ENCODE results near the gene URB2. TPM values are rescaled to one million over a fixed set of nuclear protein-coding genes. Genes with fewer than 3 reads are reported as not detected.

The URB2 gene
- total and polyA plus RNA-seq, 2 experiments from 2014 or later, result 7.6 to 44.3 TPM

DNA sequence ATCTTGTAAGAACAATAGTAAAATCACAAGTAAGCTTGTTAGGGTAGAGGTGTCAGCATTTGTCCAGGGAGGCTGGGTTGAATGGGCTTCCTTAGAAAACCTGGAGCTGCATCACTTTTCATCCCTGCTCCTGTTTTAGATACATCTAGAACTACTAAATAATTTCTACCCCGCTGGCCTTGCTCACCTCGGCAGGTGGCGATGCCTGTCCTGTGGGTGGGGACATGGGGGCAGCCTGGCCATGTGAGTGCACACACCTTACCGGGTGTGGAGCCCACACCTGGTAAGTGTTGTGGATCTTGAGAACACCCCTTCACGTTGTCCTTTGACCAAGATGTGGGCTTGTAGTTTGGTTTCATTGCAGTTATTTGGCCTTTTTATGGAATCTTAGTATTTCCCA lies 29.7 kb downstream of the URB2 start:
- no peaks in the 10 kb centered on the region for H3K9me3 Mint-ChIP-seq
- Histone ChIP-seq H3K27ac (ENCODE audit: low read depth) (no peak overlapping the region), H3F3A (replicated peaks; ENCODE audit: low read depth) (no peaks in the 10 kb centered on the region; the same call in 1 of the 2 replicates), H3K27me3 (ENCODE audit: insufficient read depth) (no peaks in the 10 kb centered on the region), H3K4me1 (ENCODE audit: insufficient read depth) (no peaks in the 10 kb centered on the region), H3K36me3 (ENCODE audit: insufficient read depth) (peaks cover 57% of the 10 kb centered on the region), H3K4me2 (no peak overlapping the region), H4K20me1 (replicated peaks; ENCODE audit: insufficient read depth) (peaks cover 24% of the 10 kb centered on the region; the same call in 1 of the 2 replicates), H3K4me3 (no peak overlapping the region), H3K9me2 (ENCODE audit: insufficient read depth) (no peaks in the 10 kb centered on the region), H3K79me2 (replicated peaks; ENCODE audit: insufficient read depth) (no peaks in the 10 kb centered on the region; the same call in 1 of the 2 replicates), H2AFZ (no peak overlapping the region)
- H3K36me3 Mint-ChIP-seq (ENCODE audit: low read depth), result peaks cover 73% of the 10 kb centered on the region
- no peak overlapping the region for H3K27ac Mint-ChIP-seq
- no peak overlapping the region for H3K4me3 Mint-ChIP-seq
- TF ChIP-seq CREB1 (CRISPR knock-in tag; IDR thresholded peaks at IDR 0.05; ENCODE audit: low read depth) (no peak), EZH2 (IDR thresholded peaks at IDR 0.05; ENCODE audit: low read depth, unreplicated experiment) (no peak), CTCF (conservative IDR thresholded peaks at IDR 0.05; ENCODE audit: low read depth in 2 of 2) (no peak), REST (IDR thresholded peaks at IDR 0.05; ENCODE audit: unreplicated experiment) (no peak), STAT1 (IDR thresholded peaks at IDR 0.05; ENCODE audit: unreplicated experiment) (no peak), JUNB (IDR thresholded peaks at IDR 0.05; ENCODE audit: unreplicated experiment) (no peak), ZNF331 (CRISPR knock-in tag; IDR thresholded peaks at IDR 0.05; ENCODE audit: low read depth) (no peak), EZH2phosphoT487 (IDR thresholded peaks at IDR 0.05; ENCODE audit: unreplicated experiment) (no peak)
- TF ChIP-seq, protein P1, sequence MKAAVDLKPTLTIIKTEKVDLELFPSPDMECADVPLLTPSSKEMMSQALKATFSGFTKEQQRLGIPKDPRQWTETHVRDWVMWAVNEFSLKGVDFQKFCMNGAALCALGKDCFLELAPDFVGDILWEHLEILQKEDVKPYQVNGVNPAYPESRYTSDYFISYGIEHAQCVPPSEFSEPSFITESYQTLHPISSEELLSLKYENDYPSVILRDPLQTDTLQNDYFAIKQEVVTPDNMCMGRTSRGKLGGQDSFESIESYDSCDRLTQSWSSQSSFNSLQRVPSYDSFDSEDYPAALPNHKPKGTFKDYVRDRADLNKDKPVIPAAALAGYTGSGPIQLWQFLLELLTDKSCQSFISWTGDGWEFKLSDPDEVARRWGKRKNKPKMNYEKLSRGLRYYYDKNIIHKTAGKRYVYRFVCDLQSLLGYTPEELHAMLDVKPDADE (IDR thresholded peaks at IDR 0.05), result no peak
- ATAC-seq (no peak), DNase-seq (ENCODE audit: low spot score) (no peak)
- H3K4me1 Mint-ChIP-seq, result no peaks in the 10 kb centered on the region; the same call in 2 of the 3 replicates
- H3K27me3 Mint-ChIP-seq (ENCODE audit: insufficient read depth, low read depth, poor library complexity), result no peaks in the 10 kb centered on the region
